PC-9 (cell line): ENCODE measurements around the gene MTARC2. TPM values are rescaled to one million over a fixed set of nuclear protein-coding genes. Genes with fewer than 3 reads are reported as not detected.
"Not testable (repeated sequence)": the region's sequence is repeated elsewhere in the genome, so short reads cannot be mapped to it uniquely, and the experiment has no call there.

Experiments used
- BruUV-seq: library from RNA; stranded (reverse); fragments of 400-500 nt; replicated peaks from 2 replicates; lab custom pipeline; 2021; lab: Mats Ljungman, UMichigan
- CTCF ChIA-PET: fragments of 300-600 bp; sonication (Branson Sonifier 250); formaldehyde crosslinking; loops from one replicate; lab custom pipeline; 2022; ENCODE audit warnings: antibody characterized with exemption; lab: Charles Lee
- POLR2A ChIA-PET: fragments of 300-600 bp; sonication (Branson Sonifier 250); formaldehyde crosslinking; loops from one replicate; lab custom pipeline; 2022; ENCODE audit warnings: antibody characterized with exemption; ENCODE audit not compliant: unreplicated experiment; lab: Charles Lee
- DNase-seq, 2 experiments: peaks; one replicate each; pipeline versions ENCODE4 v3.0.0 to v3.0.0-alpha.2; 2015 to 2022; ENCODE audit warnings: mixed read lengths in 1 of 2
- H2AFZ ChIP-seq: fragments of 200-600 bp; sonication (generic); 2 replicates; pipeline ENCODE4 v1.8.1; 2017; ENCODE audit warnings: antibody characterized with exemption
- H3F3A ChIP-seq: fragments of 200-600 bp; sonication (generic); 2 replicates; pipeline ENCODE4 v1.8.1; 2017; ENCODE audit warnings: antibody characterized with exemption, mild to moderate bottlenecking, low read depth; ENCODE audit not compliant: insufficient read depth
- H3K27ac ChIP-seq: fragments of 200-600 bp; sonication (generic); 2 replicates; pipeline ENCODE4 v1.6.1; 2016; ENCODE audit warnings: mixed run types
- H3K27me3 ChIP-seq: fragments of 200-600 bp; sonication (generic); 2 replicates; pipeline ENCODE4 v1.6.1; 2016; ENCODE audit warnings: low read depth, mixed run types; ENCODE audit not compliant: insufficient read depth
- H3K36me3 ChIP-seq: fragments of 200-600 bp; sonication (generic); 2 replicates; pipeline ENCODE4 v1.6.1; 2016; ENCODE audit warnings: low read depth, mixed run types
- H3K4me1 ChIP-seq: fragments of 200-600 bp; sonication (generic); replicated peaks from 2 replicates; pipeline ENCODE4 v1.6.1; 2016; ENCODE audit warnings: mixed run types; ENCODE audit not compliant: insufficient read depth
- H3K4me2 ChIP-seq: fragments of 200-600 bp; sonication (generic); 2 replicates; pipeline ENCODE4 v1.6.1; 2017; ENCODE audit warnings: mixed run types
- H3K4me3 ChIP-seq: fragments of 200-600 bp; sonication (generic); 2 replicates; pipeline ENCODE4 v1.6.1; 2016; ENCODE audit warnings: mixed run types
- H3K79me2 ChIP-seq: fragments of 200-600 bp; sonication (generic); 2 replicates; pipeline ENCODE4 v1.6.1; 2017; ENCODE audit warnings: low read depth, mixed run types
- H3K9me2 ChIP-seq: fragments of 200-600 bp; sonication (generic); 2 replicates; pipeline ENCODE4 v1.8.1; 2017; ENCODE audit warnings: mild to moderate bottlenecking; ENCODE audit not compliant: insufficient read depth
- H3K9me3 ChIP-seq: fragments of 200-600 bp; sonication (generic); 2 replicates; pipeline ENCODE4 v1.8.1; 2016; ENCODE audit warnings: low read depth; ENCODE audit not compliant: insufficient read depth
- H4K20me1 ChIP-seq: fragments of 200-600 bp; sonication (generic); 2 replicates; pipeline ENCODE4 v1.8.1; 2017; ENCODE audit not compliant: insufficient read depth
- CTCF ChIP-seq: fragments of 200-600 bp; sonication (generic); conservative IDR thresholded peaks from 2 replicates; pipeline ENCODE4 v1.6.1; 2017; ENCODE audit warnings: mixed run types, antibody characterized with exemption, mild to moderate bottlenecking, moderate library complexity
- EZH2 ChIP-seq: fragments of 200-600 bp; sonication (generic); IDR thresholded peaks from 2 replicates; pipeline ENCODE4 v1.8.0; 2017; ENCODE audit warnings: antibody characterized with exemption, low read depth
- intact Hi-C: fragments of 100-400 bp; cut with micrococcal nuclease; formaldehyde crosslinking; loops from one replicate; pipeline ENCODE4 v1.10.0; 2022; ENCODE audit not compliant: unreplicated experiment
- total RNA-seq: library from RNA; stranded (reverse); gene quantifications from 2 replicates; pipeline ENCODE4 v1.2.3, GENCODE V29; 2021

The MTARC2 gene
- total RNA-seq, 1 experiment from 2014 or later, result 23.1 TPM

DNA sequence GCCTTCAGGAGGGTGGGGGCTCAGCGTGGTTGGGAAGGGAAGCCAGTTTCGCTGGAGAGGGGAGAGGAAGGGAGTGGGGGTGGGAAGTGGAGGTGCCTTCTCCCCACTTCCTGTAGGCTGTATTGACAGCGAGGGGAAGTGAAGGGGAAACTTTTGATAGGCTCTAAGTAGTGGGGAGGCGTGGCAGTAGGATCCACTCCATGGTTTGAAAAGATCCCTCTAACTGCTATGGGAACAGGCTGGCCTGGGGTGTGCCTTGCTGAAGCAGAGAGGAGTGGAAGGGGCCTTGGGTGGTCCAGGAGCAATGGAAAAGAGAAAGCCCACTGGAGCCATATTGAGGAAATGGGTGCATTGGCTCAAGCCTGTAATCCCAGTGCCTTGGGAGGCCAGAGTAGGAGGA, 37.8 kb upstream of the MTARC2 start:
- CTCF ChIA-PET, result no interaction called here
- intact Hi-C loops, result no loop called here
- no peak for DNase-seq
- no peaks in the 10 kb centered on the region for H3K36me3 ChIP-seq
- no peaks in the 10 kb centered on the region for H3K4me1 ChIP-seq
- POLR2A ChIA-PET, result no interaction called here
- no peaks in the 10 kb centered on the region for H4K20me1 ChIP-seq
- BruUV-seq, result no TSS peak
- H3F3A ChIP-seq, result no peaks in the 10 kb centered on the region
- no peaks in the 10 kb centered on the region for H3K9me3 ChIP-seq
- H3K79me2 ChIP-seq, result no peaks in the 10 kb centered on the region
- no peak overlapping the region for H3K4me2 ChIP-seq
- H3K4me3 ChIP-seq, result no peak overlapping the region
- no peak overlapping the region for H3K27ac ChIP-seq
- no peak overlapping the region for H2AFZ ChIP-seq
- no peak for TF ChIP-seq CTCF
- TF ChIP-seq EZH2, result no peak
- H3K27me3 ChIP-seq, result no peaks in the 10 kb centered on the region
- no peaks in the 10 kb centered on the region for H3K9me2 ChIP-seq

DNA sequence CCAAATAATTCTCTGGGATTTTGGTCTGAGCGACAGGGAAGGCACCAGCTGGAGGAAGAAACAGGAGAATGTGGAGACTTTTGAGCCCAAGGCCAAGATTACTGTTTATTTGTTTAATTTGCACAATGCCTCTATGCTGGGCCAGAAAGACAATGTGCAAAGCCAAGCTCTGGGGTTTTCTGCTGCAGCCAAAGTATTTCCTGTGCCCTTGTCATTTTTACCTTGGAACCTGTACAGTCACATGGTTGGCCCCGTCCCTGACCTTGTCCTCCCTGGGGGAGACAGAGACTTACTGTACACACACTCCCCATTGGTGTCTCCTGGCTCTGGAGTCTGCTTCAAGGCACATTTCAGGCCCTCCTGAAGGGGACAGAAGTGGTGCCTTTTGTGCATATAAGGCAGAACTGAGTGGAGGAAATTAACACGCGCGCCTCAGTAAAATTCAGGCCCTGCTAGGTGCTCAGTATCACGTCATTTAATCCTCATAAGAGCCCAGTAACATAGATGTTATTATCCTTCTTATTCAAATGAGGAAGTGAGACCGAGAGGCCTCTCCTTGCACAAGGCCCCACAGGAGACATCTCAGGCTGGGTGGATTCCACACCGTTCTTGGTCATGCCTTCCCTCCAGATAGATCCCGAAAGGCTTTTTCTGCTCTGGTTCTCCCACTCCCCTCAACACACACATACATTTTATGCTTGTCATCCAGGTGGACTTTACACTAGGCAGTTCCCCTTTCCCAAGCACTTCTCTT, 36.9 kb upstream of the MTARC2 start:
- no peaks in the 10 kb centered on the region for H4K20me1 ChIP-seq
- H3K4me1 ChIP-seq, result no peaks in the 10 kb centered on the region
- TF ChIP-seq CTCF, result no peak
- no peak for TF ChIP-seq EZH2
- no peaks in the 10 kb centered on the region for H3K9me2 ChIP-seq
- no peak overlapping the region for H3K27ac ChIP-seq
- H3K27me3 ChIP-seq, result no peaks in the 10 kb centered on the region
- no peaks in the 10 kb centered on the region for H3K36me3 ChIP-seq
- H3K4me2 ChIP-seq, result no peak overlapping the region
- no peaks in the 10 kb centered on the region for H3K79me2 ChIP-seq
- ChIA-PET CTCF (no interaction called here), POLR2A (no interaction called here)
- H3K4me3 ChIP-seq, result no peak overlapping the region
- DNase-seq, result no peak
- no TSS peak for BruUV-seq
- H3F3A ChIP-seq, result no peaks in the 10 kb centered on the region
- peaks cover 5% of the 10 kb centered on the region; the same call in 1 of the 2 replicates for H3K9me3 ChIP-seq
- no peak overlapping the region for H2AFZ ChIP-seq
- intact Hi-C loops, result no loop called here

- BruUV-seq, H3K9me3 ChIP-seq, H3K36me3 ChIP-seq, H3K4me3 ChIP-seq, H2AFZ ChIP-seq, H3K4me1 ChIP-seq, H3K9me2 ChIP-seq, H3K4me2 ChIP-seq, H3K79me2 ChIP-seq, H3K27me3 ChIP-seq, H3K27ac ChIP-seq, H3F3A ChIP-seq, H4K20me1 ChIP-seq, CTCF ChIA-PET, intact Hi-C loops, DNase-seq: not testable (repeated sequence)
- POLR2A ChIA-PET, result interaction anchor here (0.7 kb wide), 1 partner anchor 22 kb away, joined by 4 read pairs; no protein-coding TSS in a partner anchor
Measured at GRCh38 chr1:220715986-220716385, 32.1 kb upstream of the MTARC2 start.
